ENCODE data around the gene RPSA. TPM values are rescaled to one million over a fixed set of nuclear protein-coding genes. Genes with fewer than 3 reads are reported as not detected.

RPSA gene
- total RNA-seq, 4 donors from 2014 or later, result 460 to 1,003 (median 843) TPM

GRCh38 chr3:39388741-39389248 is 17.7 kb upstream of the RPSA start:
- Histone ChIP-seq H3K4me1 (peaks cover 4 to 41% (median 24%) of the 10 kb centered on the region in 4 donors), H3K27me3 (no peaks in the 10 kb centered on the region), H3K27ac (no peak overlapping the region), H3K9me3 (no peaks in the 10 kb centered on the region), H3K4me3 (no peak overlapping the region), H3K36me3 (peaks cover 0 to 33% (median 8%) of the 10 kb centered on the region in 4 donors)
- no peak for TF ChIP-seq POLR2AphosphoS5 (IDR thresholded peaks at IDR 0.05)
- no peak for DNase-seq
- 67% methylated on average over 1 to 2 of the region's 2 CpGs for WGBS, 2 donors (ENCODE audit: low coverage in 1 of 2)
- intact Hi-C loops (cut with DNase I; ENCODE audit: low total_unique reads), result loop anchor here (10.0 kb wide), 1 partner anchor 284 kb away; the partner anchor contains the start of genes GORASP1 and TTC21A
- in situ Hi-C loops (cut with MboI; ENCODE audit: low pct_ligation_motif_present in 1 of 4, low pct_unique_long_range_greater_than_20kb in 1 of 4, low sequenced_read_pairs in 3 of 4), result loop anchor here (25.0 kb wide), 2 partner anchors 176 to 201 kb away; partner anchors contain the start of gene XIRP1 (in 3 of the 4)

- no peak for DNase-seq
- peaks cover 0 to 47% (median 16%) of the 10 kb centered on the region in 4 donors for H3K36me3 ChIP-seq
- no peak overlapping the region for H3K27ac ChIP-seq
- no peaks in the 10 kb centered on the region for H3K27me3 ChIP-seq
- in situ Hi-C loops (cut with MboI; ENCODE audit: low pct_ligation_motif_present in 1 of 4, low pct_unique_long_range_greater_than_20kb in 1 of 4, low sequenced_read_pairs in 3 of 4) (loop anchor here (25.0 kb wide), 2 partner anchors 178 to 203 kb away; partner anchors contain the start of gene XIRP1 (in 3 of the 4)), intact Hi-C loops (cut with DNase I; ENCODE audit: low total_unique reads) (no loop called here)
- 78 to 91% methylated on average over 4 of the region's 4 CpGs for WGBS, 2 donors (ENCODE audit: low coverage in 1 of 2)
- no peak overlapping the region for H3K4me3 ChIP-seq
- H3K9me3 ChIP-seq, result no peaks in the 10 kb centered on the region
- H3K4me1 ChIP-seq, result peaks cover 0 to 33% (median 16%) of the 10 kb centered on the region in 4 donors
- no peak for TF ChIP-seq POLR2AphosphoS5 (IDR thresholded peaks at IDR 0.05)
- TF ChIP-seq EP300 (IDR thresholded peaks at IDR 0.05; ENCODE audit: low read depth), result no peak
- no peak for TF ChIP-seq POLR2A (IDR thresholded peaks at IDR 0.05)
- TF ChIP-seq, protein P1, sequence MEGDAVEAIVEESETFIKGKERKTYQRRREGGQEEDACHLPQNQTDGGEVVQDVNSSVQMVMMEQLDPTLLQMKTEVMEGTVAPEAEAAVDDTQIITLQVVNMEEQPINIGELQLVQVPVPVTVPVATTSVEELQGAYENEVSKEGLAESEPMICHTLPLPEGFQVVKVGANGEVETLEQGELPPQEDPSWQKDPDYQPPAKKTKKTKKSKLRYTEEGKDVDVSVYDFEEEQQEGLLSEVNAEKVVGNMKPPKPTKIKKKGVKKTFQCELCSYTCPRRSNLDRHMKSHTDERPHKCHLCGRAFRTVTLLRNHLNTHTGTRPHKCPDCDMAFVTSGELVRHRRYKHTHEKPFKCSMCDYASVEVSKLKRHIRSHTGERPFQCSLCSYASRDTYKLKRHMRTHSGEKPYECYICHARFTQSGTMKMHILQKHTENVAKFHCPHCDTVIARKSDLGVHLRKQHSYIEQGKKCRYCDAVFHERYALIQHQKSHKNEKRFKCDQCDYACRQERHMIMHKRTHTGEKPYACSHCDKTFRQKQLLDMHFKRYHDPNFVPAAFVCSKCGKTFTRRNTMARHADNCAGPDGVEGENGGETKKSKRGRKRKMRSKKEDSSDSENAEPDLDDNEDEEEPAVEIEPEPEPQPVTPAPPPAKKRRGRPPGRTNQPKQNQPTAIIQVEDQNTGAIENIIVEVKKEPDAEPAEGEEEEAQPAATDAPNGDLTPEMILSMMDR (IDR thresholded peaks at IDR 0.05), result no peak
Measured at GRCh38 chr3:39390181-39390580, 16.3 kb upstream of the RPSA start.

DNA sequence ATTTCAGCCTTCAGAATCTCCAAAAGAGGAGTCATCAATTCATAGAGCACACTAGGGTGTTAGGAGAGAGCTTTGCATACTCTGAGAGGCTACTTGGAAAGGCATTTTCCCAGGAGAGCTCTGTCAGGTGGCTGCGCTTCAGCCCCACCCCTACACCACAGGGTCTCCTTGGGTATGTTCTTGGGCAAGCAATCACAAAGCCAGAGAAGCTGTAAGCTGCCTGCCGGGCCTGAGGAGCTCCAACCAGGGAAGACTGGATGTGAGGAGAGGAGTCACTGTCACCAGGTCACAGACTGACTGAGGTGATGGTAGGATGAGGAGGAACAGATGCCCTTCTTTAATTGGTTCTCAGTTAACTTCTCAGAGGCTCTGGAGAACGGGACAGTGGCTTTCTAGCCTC is 9.8 kb upstream of the RPSA start:
- DNase-seq, result no peak
- 88 to 89% methylated on average over 1 to 3 of the region's 3 CpGs for WGBS, 2 donors (ENCODE audit: low coverage in 1 of 2)
- in situ Hi-C loops (cut with MboI; ENCODE audit: low pct_ligation_motif_present in 1 of 4, low pct_unique_long_range_greater_than_20kb in 1 of 4, low sequenced_read_pairs in 3 of 4) (loop anchor here (25.0 kb wide), 2 partner anchors 184 to 209 kb away; partner anchors contain the start of gene XIRP1 (in 3 of the 4)), intact Hi-C loops (cut with DNase I; ENCODE audit: low total_unique reads) (no loop called here)
- Histone ChIP-seq H3K4me3 (no peak overlapping the region), H3K27me3 (no peaks in the 10 kb centered on the region), H3K4me1 (no peaks in the 10 kb centered on the region), H3K36me3 (peaks cover 0 to 59% (median 26%) of the 10 kb centered on the region in 4 donors), H3K9me3 (no peaks in the 10 kb centered on the region), H3K27ac (no peak overlapping the region)
- TF ChIP-seq, protein P1 (IDR thresholded peaks at IDR 0.05), result no peak
- no peak for TF ChIP-seq EP300 (IDR thresholded peaks at IDR 0.05; ENCODE audit: low read depth)
- no peak for TF ChIP-seq POLR2A (IDR thresholded peaks at IDR 0.05)
- TF ChIP-seq POLR2AphosphoS5 (IDR thresholded peaks at IDR 0.05), result no peak

GRCh38 chr3:39398700-39399099 is 7.8 kb upstream of the RPSA start:
- in situ Hi-C loops (cut with MboI; ENCODE audit: low pct_ligation_motif_present in 1 of 4, low pct_unique_long_range_greater_than_20kb in 1 of 4, low sequenced_read_pairs in 3 of 4) (loop anchor here (25.0 kb wide), 2 partner anchors 186 to 211 kb away; partner anchors contain the start of gene XIRP1 (in 3 of the 4)), intact Hi-C loops (cut with DNase I; ENCODE audit: low total_unique reads) (no loop called here)
- no peak overlapping the region for H3K4me3 ChIP-seq
- no peak overlapping the region for H3K27ac ChIP-seq
- no peaks in the 10 kb centered on the region for H3K9me3 ChIP-seq
- peaks cover 0 to 41% (median 19%) of the 10 kb centered on the region in 4 donors for H3K36me3 ChIP-seq
- TF ChIP-seq EP300 (IDR thresholded peaks at IDR 0.05; ENCODE audit: low read depth) (no peak), POLR2A (IDR thresholded peaks at IDR 0.05) (no peak), POLR2AphosphoS5 (IDR thresholded peaks at IDR 0.05) (no peak)
- TF ChIP-seq, protein P1 (IDR thresholded peaks at IDR 0.05), result no peak
- DNase-seq, result no peak
- no peaks in the 10 kb centered on the region for H3K4me1 ChIP-seq
- 87 to 100% methylated on average over 1 to 4 of the region's 4 CpGs for WGBS, 2 donors (ENCODE audit: low coverage in 1 of 2)
- H3K27me3 ChIP-seq, result no peaks in the 10 kb centered on the region

Data from transverse colon (tissue), 4 donors.